NCI-H2171 (cell line): ENCODE results near the gene KRT80.
"Not testable (repeated sequence)": the region's sequence is repeated elsewhere in the genome, so short reads cannot be mapped to it uniquely, and the experiment has no call there.

Experiments
- DNase-seq: peaks from one replicate; lab custom pipeline; 2025; lab: John Stamatoyannopoulos, UW

Gene KRT80

GRCh38 chr12:52191841-52192791 lies at the start of gene KRT80:
TSS of gene KRT80 (minus strand) at chr12:52192014. CDS start at chr12:52191902, 112 bp downstream.
- DNase-seq = peak; percentile 61

GRCh38 chr12:52241205-52241842 lies 49.5 kb upstream of the KRT80 start:
- DNase-seq = peak; percentile 18

- not testable (repeated sequence) for DNase-seq
These were observed 48.4 kb upstream of the KRT80 start for GRCh38 chr12:52240247-52240646.

GRCh38 chr12:52239767-52240166 lies 48.0 kb upstream of the KRT80 start:
- DNase-seq = no peak

GRCh38 chr12:52238916-52239646 lies 47.3 kb upstream of the KRT80 start:
- no peak for DNase-seq

- DNase-seq = no peak
These were observed 46.5 kb upstream of the KRT80 start for GRCh38 chr12:52238207-52238840.

GRCh38 chr12:52236386-52237050 lies 44.7 kb upstream of the KRT80 start:
- DNase-seq = no peak

- no peak for DNase-seq
These were observed 44.1 kb upstream of the KRT80 start for GRCh38 chr12:52235822-52236361.

GRCh38 chr12:52235001-52235764 lies 43.4 kb upstream of the KRT80 start:
- no peak for DNase-seq

- DNase-seq = no peak
These were observed 42.5 kb upstream of the KRT80 start for GRCh38 chr12:52234223-52234810.

- DNase-seq = no peak
These were observed 41.8 kb upstream of the KRT80 start for GRCh38 chr12:52233462-52234207.

GRCh38 chr12:52232674-52233461 lies 41.1 kb upstream of the KRT80 start, which contains the start of gene KRT7:
TSS of gene KRT7 (plus strand) at chr12:52233243. CDS start at chr12:52233297, 54 bp downstream.
- DNase-seq = no peak

GRCh38 chr12:52232203-52232673 lies 40.4 kb upstream of the KRT80 start:
- no peak for DNase-seq

- DNase-seq = no peak
These were observed 39.7 kb upstream of the KRT80 start for GRCh38 chr12:52231305-52232202.

GRCh38 chr12:52230364-52231281 lies 38.8 kb upstream of the KRT80 start:
- no peak for DNase-seq

- DNase-seq = no peak
These were observed 38.1 kb upstream of the KRT80 start for GRCh38 chr12:52229836-52230343.
